Mesothelial cell of epicardium (in vitro differentiated cells): ENCODE results near the gene FGF9. TPM values are rescaled to one million over a fixed set of nuclear protein-coding genes. Genes with fewer than 3 reads are reported as not detected.

Source experiments
- DNase-seq, 2 experiments: peaks; one replicate each; pipeline ENCODE4 v3.0.0; 2021; ENCODE audit warnings: low spot score in 2 of 2; ENCODE audit not compliant: unreplicated experiment in 2 of 2
- H3K27ac Mint-ChIP-seq: 2 replicates; pipeline ENCODE4 v1.8.0; 2021; ENCODE audit warnings: mixed read lengths
- H3K27me3 Mint-ChIP-seq: 2 replicates; pipeline ENCODE4 v1.8.0; 2021; ENCODE audit warnings: low read depth, mixed read lengths
- H3K36me3 Mint-ChIP-seq: 2 replicates; pipeline ENCODE4 v1.8.0; 2021; ENCODE audit warnings: mixed read lengths
- H3K4me1 Mint-ChIP-seq: 2 replicates; pipeline ENCODE4 v1.8.0; 2021; ENCODE audit warnings: mixed read lengths
- H3K4me3 Mint-ChIP-seq: 2 replicates; pipeline ENCODE4 v1.8.0; 2021; ENCODE audit warnings: mild to moderate bottlenecking, moderate library complexity, mixed read lengths
- H3K9me3 Mint-ChIP-seq: 2 replicates; pipeline ENCODE4 v1.8.0; 2021; ENCODE audit warnings: mixed read lengths
- total RNA-seq: library from RNA; stranded (reverse); gene quantifications from 3 replicates; pipeline ENCODE4 v1.2.1, GENCODE V29; 2021
- TF ChIP-seq, protein P1 (sequence below): fragments of 200-600 bp; sonication (generic); IDR thresholded peaks from one replicate; pipeline ENCODE4 v1.5.0; 2021; ENCODE audit warnings: antibody characterized with exemption; ENCODE audit not compliant: unreplicated experiment

Gene FGF9
- total RNA-seq, 1 donor from 2014 or later, result 17.3 TPM

DNA sequence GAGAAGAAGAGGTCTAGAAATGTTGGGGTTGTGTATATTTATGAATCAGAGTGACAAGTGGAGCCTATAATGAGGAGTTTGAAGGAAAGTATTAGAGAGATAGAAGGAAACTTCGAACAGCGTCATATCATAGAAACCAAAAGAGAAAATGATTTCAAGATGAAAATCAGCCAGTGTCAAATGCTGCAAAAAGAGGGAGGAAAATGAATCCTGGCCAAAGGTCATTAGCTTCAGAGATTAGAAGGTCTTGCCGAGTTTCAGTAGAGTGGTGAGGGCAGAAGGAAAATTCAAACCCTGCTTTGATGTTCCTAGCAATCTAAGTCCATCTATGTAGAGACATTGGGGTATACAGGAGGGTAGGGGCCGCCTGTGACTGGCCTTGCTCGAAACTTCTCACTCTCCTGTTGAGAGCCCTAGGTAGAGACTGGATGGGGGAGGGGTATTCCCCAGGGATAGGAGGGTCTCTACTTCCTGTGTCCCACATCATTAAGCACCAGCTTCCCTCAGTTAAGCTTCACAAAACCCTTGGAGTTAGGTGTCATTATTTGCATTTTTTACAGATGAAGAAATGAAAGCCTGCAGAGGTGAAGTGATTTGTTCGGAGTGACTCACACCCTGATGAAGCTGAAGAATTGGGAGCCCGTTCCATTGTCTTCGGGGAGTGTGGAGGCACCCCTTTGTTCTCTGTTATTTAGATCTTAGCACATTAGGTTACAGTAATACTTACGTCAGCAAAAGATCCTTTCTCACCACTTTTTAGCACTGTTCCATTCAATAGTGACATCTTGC is 62.8 kb downstream of the FGF9 start:
- H3K27me3 Mint-ChIP-seq, result peaks cover 3% of the 10 kb centered on the region
- H3K4me3 Mint-ChIP-seq, result no peak overlapping the region
- no peak overlapping the region for H3K27ac Mint-ChIP-seq
- H3K9me3 Mint-ChIP-seq, result peaks cover 5% of the 10 kb centered on the region
- H3K36me3 Mint-ChIP-seq, result peaks cover 2% of the 10 kb centered on the region
- TF ChIP-seq, protein P1, sequence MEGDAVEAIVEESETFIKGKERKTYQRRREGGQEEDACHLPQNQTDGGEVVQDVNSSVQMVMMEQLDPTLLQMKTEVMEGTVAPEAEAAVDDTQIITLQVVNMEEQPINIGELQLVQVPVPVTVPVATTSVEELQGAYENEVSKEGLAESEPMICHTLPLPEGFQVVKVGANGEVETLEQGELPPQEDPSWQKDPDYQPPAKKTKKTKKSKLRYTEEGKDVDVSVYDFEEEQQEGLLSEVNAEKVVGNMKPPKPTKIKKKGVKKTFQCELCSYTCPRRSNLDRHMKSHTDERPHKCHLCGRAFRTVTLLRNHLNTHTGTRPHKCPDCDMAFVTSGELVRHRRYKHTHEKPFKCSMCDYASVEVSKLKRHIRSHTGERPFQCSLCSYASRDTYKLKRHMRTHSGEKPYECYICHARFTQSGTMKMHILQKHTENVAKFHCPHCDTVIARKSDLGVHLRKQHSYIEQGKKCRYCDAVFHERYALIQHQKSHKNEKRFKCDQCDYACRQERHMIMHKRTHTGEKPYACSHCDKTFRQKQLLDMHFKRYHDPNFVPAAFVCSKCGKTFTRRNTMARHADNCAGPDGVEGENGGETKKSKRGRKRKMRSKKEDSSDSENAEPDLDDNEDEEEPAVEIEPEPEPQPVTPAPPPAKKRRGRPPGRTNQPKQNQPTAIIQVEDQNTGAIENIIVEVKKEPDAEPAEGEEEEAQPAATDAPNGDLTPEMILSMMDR, result no peak
- peaks cover 12% of the 10 kb centered on the region for H3K4me1 Mint-ChIP-seq
- no peak for DNase-seq

DNA sequence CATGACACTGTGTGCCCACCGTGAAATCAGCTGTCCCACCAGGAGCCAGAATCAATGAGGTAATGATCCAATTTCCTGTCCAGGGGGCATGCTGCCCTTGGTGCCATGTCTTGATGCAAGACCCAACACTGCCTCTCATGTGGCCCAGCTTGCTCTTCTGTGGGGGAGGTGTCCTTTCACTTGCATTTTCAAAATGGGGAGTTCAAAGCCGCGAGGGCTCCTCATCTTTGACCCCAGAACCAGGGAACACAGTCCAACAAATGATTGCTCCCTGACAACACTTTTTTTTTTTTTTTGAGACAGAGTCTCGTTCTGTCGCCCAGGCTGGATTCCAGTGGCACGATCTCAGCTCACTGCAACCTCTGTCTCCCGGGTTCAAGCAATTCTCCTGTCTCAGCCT is 64.1 kb downstream of the FGF9 start:
- Mint-ChIP-seq H3K4me3 (no peak overlapping the region), H3K9me3 (peaks cover 5% of the 10 kb centered on the region), H3K36me3 (peaks cover 2% of the 10 kb centered on the region), H3K4me1 (peaks cover 12% of the 10 kb centered on the region), H3K27ac (no peak overlapping the region), H3K27me3 (peaks cover 5% of the 10 kb centered on the region)
- TF ChIP-seq, protein P1, result no peak
- DNase-seq, result no peak

DNA sequence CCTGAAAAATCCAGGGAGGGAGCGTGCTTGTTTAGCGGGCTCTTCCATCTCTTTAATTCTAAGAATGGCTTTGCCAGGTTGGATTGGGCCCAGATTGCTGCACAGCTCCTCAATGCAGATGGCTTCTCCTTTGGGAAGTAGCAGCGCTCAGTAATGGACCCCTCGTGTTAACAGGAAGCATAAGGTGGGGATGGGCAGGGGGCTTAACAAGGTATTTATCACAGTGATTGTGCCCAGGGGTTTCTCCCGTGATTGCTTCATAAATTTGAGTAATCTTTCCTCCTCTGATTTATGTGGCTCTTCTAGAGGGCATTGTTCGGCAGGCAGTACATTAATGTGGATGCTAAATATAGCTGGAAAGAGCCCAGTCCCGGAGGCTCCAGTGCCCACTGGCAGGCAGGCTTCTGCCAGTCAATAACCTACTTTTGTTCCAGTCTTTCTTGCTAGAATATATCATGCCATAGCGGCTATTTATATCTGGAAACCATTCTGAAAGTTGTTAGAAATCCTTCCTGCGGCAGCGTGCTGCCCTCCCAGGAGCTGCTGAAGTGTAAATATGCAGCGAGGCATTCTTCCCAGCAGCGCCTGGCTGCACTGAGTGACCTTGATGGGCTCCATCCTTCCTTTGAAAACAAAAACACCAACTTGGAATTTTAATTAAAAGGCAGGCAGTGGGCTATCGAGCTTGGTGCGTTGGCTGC is 65.0 kb downstream of the FGF9 start:
- TF ChIP-seq, protein P1, result no peak
- Mint-ChIP-seq H3K36me3 (peaks cover 2% of the 10 kb centered on the region), H3K4me1 (peaks cover 12% of the 10 kb centered on the region), H3K27ac (no peak overlapping the region), H3K27me3 (peaks cover 5% of the 10 kb centered on the region), H3K4me3 (no peak overlapping the region), H3K9me3 (peaks cover 5% of the 10 kb centered on the region)
- no peak for DNase-seq

DNA sequence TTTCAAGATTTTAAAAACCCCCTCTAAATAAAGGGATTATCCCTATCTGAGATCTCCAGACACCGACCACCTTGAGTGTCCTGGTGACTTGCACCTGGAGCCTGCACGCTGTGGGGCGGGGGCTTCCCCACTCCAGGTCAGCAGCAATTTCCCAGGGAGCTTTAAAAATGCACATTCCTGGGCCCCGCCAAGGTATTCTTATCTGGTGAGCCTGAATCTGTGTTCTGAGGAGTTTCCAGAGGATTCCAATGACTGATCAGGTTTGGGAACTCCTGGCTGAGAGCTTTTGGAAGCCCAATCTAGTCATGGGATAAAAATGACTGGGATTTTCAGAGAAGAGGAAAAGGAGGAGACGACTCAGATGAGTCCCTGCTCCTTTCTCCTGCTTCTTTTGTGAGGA is 66.1 kb downstream of the FGF9 start:
- TF ChIP-seq, protein P1, result no peak
- peaks cover 12% of the 10 kb centered on the region for H3K4me1 Mint-ChIP-seq
- H3K27me3 Mint-ChIP-seq, result peaks cover 5% of the 10 kb centered on the region
- H3K36me3 Mint-ChIP-seq, result no peaks in the 10 kb centered on the region
- no peak overlapping the region for H3K27ac Mint-ChIP-seq
- no peak overlapping the region for H3K4me3 Mint-ChIP-seq
- H3K9me3 Mint-ChIP-seq, result no peaks in the 10 kb centered on the region
- no peak for DNase-seq

DNA sequence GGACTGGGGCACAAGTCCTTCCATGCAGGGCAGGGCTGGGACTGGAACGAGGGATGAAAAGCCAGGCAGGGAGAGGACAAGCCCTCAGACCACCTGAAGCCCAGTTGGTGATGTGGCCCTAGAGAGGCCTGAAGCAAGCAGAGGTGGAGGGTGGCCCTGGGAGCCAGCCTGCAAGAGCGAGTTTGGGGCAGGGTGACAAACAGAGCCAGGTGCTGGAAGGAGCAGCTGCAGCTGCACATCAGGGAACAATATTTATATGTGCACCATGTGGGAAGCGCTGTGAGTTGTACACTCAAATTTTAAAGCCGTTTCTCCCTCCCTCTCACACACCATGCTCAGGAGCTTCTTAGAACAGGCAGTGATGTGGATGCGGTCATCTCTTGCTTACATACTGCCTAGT is 67.8 kb downstream of the FGF9 start:
- H3K27ac Mint-ChIP-seq, result no peak overlapping the region

More for the DNA sequence above, 67.8 kb downstream of the FGF9 start:
- TF ChIP-seq, protein P1, result no peak
- Mint-ChIP-seq H3K4me1 (peaks cover 12% of the 10 kb centered on the region), H3K9me3 (no peaks in the 10 kb centered on the region), H3K36me3 (no peaks in the 10 kb centered on the region), H3K4me3 (no peak overlapping the region), H3K27me3 (peaks cover 5% of the 10 kb centered on the region)
- DNase-seq, result no peak
